Stimulated activated CD8-positive, alpha-beta memory T cell treated with anti-CD3 and anti-CD28 coated beads, Interleukin-12 subunit alpha, Interleukin-12 subunit beta, amount 100 ng/mL, for 24 hours (primary cell): ENCODE results near the gene LOC128125822.
"Not testable (repeated sequence)": the region's sequence is repeated elsewhere in the genome, so short reads cannot be mapped to it uniquely, and the experiment has no call there.

ENCODE experiments used
- DNase-seq: peaks from one replicate; pipeline ENCODE4 v3.0.0-alpha.2; 2020; ENCODE audit errors: extremely low read depth

Gene LOC128125822

GRCh38 chr6:63572044-63572746 is at the start of gene LOC128125822, which contains the start of gene PTP4A1:
Gene LOC128125822, plus strand, starts transcription at chr6:63572480.
Gene PTP4A1, plus strand, starts transcription at chr6:63572480. Its CDS starts 4,401 bp downstream, at chr6:63576881.
- peak; percentile 90 for DNase-seq

GRCh38 chr6:63522911-63523287 is 49.4 kb upstream of the LOC128125822 start:
- DNase-seq: not testable (repeated sequence)

GRCh38 chr6:63523630-63524029 is 48.6 kb upstream of the LOC128125822 start:
- DNase-seq: no peak

GRCh38 chr6:63525186-63525878 is 46.9 kb upstream of the LOC128125822 start:
- DNase-seq: no peak

- no peak for DNase-seq
Measured at GRCh38 chr6:63526931-63527330, 45.3 kb upstream of the LOC128125822 start.

GRCh38 chr6:63527658-63528514 is 44.4 kb upstream of the LOC128125822 start:
- no peak for DNase-seq

- no peak for DNase-seq
Measured at GRCh38 chr6:63529498-63529897, 42.8 kb upstream of the LOC128125822 start.

- no peak for DNase-seq
Measured at GRCh38 chr6:63530182-63530581, 42.1 kb upstream of the LOC128125822 start.

- DNase-seq: no peak
Measured at GRCh38 chr6:63530991-63531390, 41.3 kb upstream of the LOC128125822 start.

GRCh38 chr6:63533026-63533425 is 39.3 kb upstream of the LOC128125822 start:
- DNase-seq: no peak

- DNase-seq: no peak
Measured at GRCh38 chr6:63533952-63534351, 38.3 kb upstream of the LOC128125822 start.

GRCh38 chr6:63537201-63537958 is 34.9 kb upstream of the LOC128125822 start:
- DNase-seq: no peak

- no peak for DNase-seq
Measured at GRCh38 chr6:63537959-63538300, 34.4 kb upstream of the LOC128125822 start.

GRCh38 chr6:63538550-63538949 is 33.7 kb upstream of the LOC128125822 start:
- no peak for DNase-seq

- DNase-seq: no peak
Measured at GRCh38 chr6:63543001-63543400, 29.3 kb upstream of the LOC128125822 start.

- no peak for DNase-seq
Measured at GRCh38 chr6:63543982-63544381, 28.3 kb upstream of the LOC128125822 start.

- no peak for DNase-seq
Measured at GRCh38 chr6:63546236-63546635, 26.0 kb upstream of the LOC128125822 start.

- DNase-seq: no peak
Measured at GRCh38 chr6:63546697-63547096, 25.6 kb upstream of the LOC128125822 start.

GRCh38 chr6:63549076-63549475 is 23.2 kb upstream of the LOC128125822 start:
- no peak for DNase-seq

GRCh38 chr6:63553208-63553607 is 19.1 kb upstream of the LOC128125822 start:
- DNase-seq: no peak

GRCh38 chr6:63553900-63554299 is 18.4 kb upstream of the LOC128125822 start:
- DNase-seq: no peak

GRCh38 chr6:63554782-63555181 is 17.5 kb upstream of the LOC128125822 start:
- no peak for DNase-seq
